ENCODE data around the gene KCTD1. TPM values are rescaled to one million over a fixed set of nuclear protein-coding genes. Genes with fewer than 3 reads are reported as not detected.

The KCTD1 gene
- total and polyA plus RNA-seq, 2 of the 4 experiments (the other 2 are of a cell fraction), result 5.0 to 5.8 TPM

- Histone ChIP-seq H4K8ac (ENCODE audit: low read depth in 2 of 2, low read length in 2 of 2) (no peak overlapping the region), H3K9ac (ENCODE audit: low read depth, low read length) (no peak overlapping the region), H3K4ac (ENCODE audit: low read depth, low read length) (no peak overlapping the region), H3K27ac (ENCODE audit: insufficient read depth, low read length) (no peak overlapping the region), H3K14ac (replicated peaks; ENCODE audit: low read depth, low read length) (no peak overlapping the region), H2BK5ac (ENCODE audit: low read depth, low read length, poor library complexity, severe bottlenecking) (no peak overlapping the region), H2AFZ (replicated peaks; ENCODE audit: low read length, poor library complexity) (no peak overlapping the region), H3K79me1 (ENCODE audit: low read depth in 1 of 2, low read length in 2 of 2) (no peaks in the 10 kb centered on the region), H3K9me1 (ENCODE audit: insufficient read depth, low read length) (no peaks in the 10 kb centered on the region), H3K56ac (ENCODE audit: extremely low read depth, insufficient read depth, low read length) (peak overlapping the region; percentile 3; the same call in 1 of the 2 replicates), H4K5ac (ENCODE audit: low read depth, low read length) (no peak overlapping the region), H3K18ac (ENCODE audit: low read depth, low read length) (no peak overlapping the region), H3K4me1 (ENCODE audit: control insufficient read depth, insufficient read depth, low read length) (no peaks in the 10 kb centered on the region), H3K23ac (ENCODE audit: low read depth, low read length) (no peak overlapping the region), H3K27me3 (ENCODE audit: control insufficient read depth, insufficient read depth, low read length) (peaks cover 5% of the 10 kb centered on the region), H2AK5ac (ENCODE audit: low read depth, low read length) (no peak overlapping the region), H3K4me3 (ENCODE audit: insufficient read depth, low read depth, low read length) (no peak overlapping the region), H2BK15ac (ENCODE audit: low read depth, low read length) (no peak overlapping the region), H4K20me1 (ENCODE audit: insufficient read depth, low read length) (no peaks in the 10 kb centered on the region), H3K9me3 (ENCODE audit: control insufficient read depth, insufficient read depth, low read length) (no peaks in the 10 kb centered on the region), H2BK20ac (ENCODE audit: low read depth, low read length) (no peak overlapping the region), H3K4me2 (ENCODE audit: low read depth, low read length) (no peak overlapping the region), H2BK120ac (ENCODE audit: low read depth, low read length) (no peak overlapping the region), H3K36me3 (ENCODE audit: control insufficient read depth, insufficient read depth, low read length) (no peaks in the 10 kb centered on the region), H2AK9ac (replicated peaks; ENCODE audit: low read depth, low read length, poor library complexity) (no peak overlapping the region), H4K91ac (ENCODE audit: insufficient read depth, low read depth, low read length) (no peak overlapping the region)
- no peak for ATAC-seq (ENCODE audit: low read depth)
- CTCF ChIA-PET, result interaction anchor here (1.1 to 1.5 kb wide), 2 partner anchors 18 to 97 kb away, joined by 3 read pairs; no protein-coding TSS in a partner anchor
- no TSS peak for BruUV-seq (replicated peaks)
- TF ChIP-seq CHD1 (IDR thresholded peaks at IDR 0.05; ENCODE audit: low read depth, low read length) (no peak), FOS (IDR thresholded peaks at IDR 0.05; ENCODE audit: low read depth, low read length) (no peak), CTCF (conservative IDR thresholded peaks at IDR 0.05; ENCODE audit: low read depth, low read length) (no peak), USF2 (IDR thresholded peaks at IDR 0.05; ENCODE audit: low read depth, low read length) (no peak), MAZ (IDR thresholded peaks at IDR 0.05; ENCODE audit: borderline replicate concordance, low read depth, low read length) (no peak), POLR2A (IDR thresholded peaks at IDR 0.05; ENCODE audit: low read depth, low read length) (no peak), NFE2L2 (IDR thresholded peaks at IDR 0.05; ENCODE audit: low read depth, low read length) (no peak), BHLHE40 (IDR thresholded peaks at IDR 0.05; ENCODE audit: low read depth, low read length) (no peak), MAFK (IDR thresholded peaks at IDR 0.05; ENCODE audit: low read depth, low read length) (no peak), SMC3 (IDR thresholded peaks at IDR 0.05; ENCODE audit: low read depth, low read length) (no peak)
- intact Hi-C loops (cut with micrococcal nuclease) (no loop called here), in situ Hi-C loops (cut with MboI; ENCODE audit: low sequenced_read_pairs) (no loop called here), dilution Hi-C loops (cut with HindIII; ENCODE audit: low sequenced_read_pairs, unreplicated experiment) (no loop called here)
- POLR2A ChIA-PET (ENCODE audit: unreplicated experiment), result no interaction called here
- WGBS, 2 experiments (ENCODE audit: extremely low coverage in 2 of 2, insufficient read length in 1 of 2), result 100% methylated on average over 1 of the region's 8 CpGs; no CpG with 5 or more reads in 1 of the 2 experiments
- no peak for DNase-seq
Measured at GRCh38 chr18:26450989-26451682, 97.2 kb downstream of the KCTD1 start.
